HG03064 (cell line): ENCODE results near the gene C13orf42.

Experiments used
- ATAC-seq: cut with Tn5 transposase; IDR thresholded peaks from one replicate; pipeline ENCODE4 v1.9.1; 2021; ENCODE audit warnings: low read depth; ENCODE audit not compliant: unreplicated experiment

C13orf42 gene

DNA sequence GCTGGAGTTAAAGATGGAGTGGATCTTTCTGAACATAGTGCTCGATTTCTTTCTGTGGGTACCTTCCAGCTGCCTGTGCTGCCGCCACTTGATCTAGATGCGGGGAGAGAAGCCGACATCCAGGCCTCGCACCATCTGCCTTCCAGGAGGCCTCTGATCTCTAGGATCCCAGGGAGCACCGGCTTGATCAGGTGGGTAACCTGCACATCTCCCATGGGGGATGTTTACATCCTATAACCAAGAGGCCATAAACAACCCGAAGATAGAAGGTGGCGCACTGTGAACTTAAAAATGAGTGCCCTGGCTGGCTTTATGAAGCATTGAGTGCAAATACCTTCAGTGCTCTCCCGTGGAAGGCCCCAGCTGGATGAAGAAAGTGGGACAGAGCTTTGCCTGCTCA, at the start of gene C13orf42:
Gene C13orf42 (minus strand): TSS at position 101 of the 400 bp plus-strand sequence. CDS start 65 bp downstream, at position 36.
- no peak for ATAC-seq

DNA sequence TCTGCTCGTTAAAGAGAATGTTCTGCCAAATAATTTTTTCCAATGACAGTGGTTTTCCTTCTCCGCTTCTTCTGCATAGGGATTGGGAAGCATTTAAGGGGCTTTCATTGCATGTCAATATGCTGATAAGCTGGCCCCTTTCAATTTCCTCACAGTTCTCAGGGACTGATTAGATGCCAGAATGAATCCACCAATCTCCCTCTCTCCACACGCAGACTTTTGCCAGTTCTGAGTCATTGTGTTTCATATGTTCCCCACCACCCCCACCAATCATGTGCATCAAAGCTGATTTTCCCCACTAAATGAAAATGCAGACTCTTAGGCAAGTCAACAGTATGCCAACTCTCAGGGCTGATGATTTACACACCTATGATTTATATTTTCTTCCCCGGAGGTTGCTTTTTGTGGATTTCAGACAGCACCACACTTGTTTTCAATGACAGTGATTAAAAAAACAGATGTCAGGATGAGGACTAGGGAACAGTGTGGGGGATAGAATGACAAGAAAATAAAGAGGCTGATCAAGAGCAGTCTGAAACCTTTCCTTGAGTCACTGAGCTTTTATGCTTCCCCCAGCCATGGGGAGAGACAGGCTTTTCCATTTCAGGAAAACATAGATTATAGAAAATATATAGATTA, 47.9 kb upstream of the C13orf42 start:
- no peak for ATAC-seq

DNA sequence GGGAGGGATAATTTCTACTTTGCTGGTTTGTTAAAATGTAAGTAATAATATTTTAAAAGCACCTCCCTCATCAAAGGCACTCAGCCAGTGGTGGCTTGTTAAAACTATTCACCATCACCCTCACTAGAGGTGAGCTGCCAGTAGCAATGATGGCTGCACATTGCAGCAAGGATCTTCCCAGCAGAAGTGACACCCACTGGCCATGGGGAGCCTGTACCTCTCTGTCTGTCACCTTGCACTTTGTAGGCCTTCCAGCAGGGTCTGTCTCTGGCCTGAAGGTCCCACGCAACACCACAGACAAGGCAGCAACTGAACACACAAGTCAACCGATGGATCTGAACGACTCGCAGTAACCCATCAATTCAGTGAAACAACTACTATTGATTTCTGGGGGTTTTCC, 47.3 kb upstream of the C13orf42 start:
- ATAC-seq, result no peak

DNA sequence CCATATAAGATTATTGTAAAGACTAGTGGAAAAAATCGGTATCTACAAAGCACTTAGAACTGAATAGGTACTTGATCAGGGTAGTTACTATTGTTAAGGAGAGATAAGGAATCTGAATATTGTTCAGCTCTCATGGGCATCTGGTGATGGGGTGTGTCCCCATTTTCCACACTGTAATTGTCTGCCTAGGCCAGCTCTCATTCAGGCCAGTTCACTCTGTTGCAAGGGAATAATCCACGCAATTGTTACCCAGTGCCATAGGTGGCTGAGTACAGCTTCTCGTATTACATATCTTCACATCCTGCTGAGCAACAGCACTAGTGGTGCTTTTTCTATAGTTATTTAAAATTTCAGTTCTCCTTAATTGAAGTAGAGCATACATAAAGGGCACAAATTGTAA, 45.6 kb upstream of the C13orf42 start:
- no peak for ATAC-seq

DNA sequence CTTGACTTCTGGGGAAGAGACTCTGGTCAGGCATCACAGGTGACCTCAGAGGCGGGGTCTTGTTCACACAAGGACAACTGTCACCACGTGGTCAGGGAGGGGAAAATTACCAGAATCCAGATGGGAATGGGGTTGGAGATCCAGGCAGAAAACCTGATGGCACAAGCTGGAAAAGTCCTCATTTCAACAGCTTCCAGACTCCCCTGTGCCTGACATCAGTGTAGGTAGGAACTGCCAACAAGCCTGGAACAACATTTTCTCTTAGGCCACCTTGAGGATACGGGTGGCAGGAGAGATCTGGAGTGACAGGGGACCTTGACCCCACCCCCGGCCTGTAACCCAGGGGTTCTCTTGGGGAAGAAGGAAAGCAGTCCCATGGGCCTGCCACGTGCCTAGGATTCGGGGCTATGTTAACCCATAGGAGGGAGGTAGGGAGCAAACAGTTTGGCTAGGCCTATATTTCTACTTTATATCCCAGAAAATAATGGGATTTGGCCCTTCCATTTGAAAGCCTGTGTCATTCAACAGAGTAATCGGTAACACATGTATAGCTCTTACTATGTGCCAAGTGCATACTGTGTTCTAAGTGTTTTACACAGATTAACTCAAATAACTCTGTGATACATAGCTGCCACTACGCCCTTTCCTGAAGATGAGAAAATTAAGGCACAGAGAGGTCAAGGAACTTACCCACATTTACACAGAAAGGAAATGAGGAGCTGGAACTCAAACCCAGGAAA, 44.9 kb upstream of the C13orf42 start:
- ATAC-seq, result no peak

DNA sequence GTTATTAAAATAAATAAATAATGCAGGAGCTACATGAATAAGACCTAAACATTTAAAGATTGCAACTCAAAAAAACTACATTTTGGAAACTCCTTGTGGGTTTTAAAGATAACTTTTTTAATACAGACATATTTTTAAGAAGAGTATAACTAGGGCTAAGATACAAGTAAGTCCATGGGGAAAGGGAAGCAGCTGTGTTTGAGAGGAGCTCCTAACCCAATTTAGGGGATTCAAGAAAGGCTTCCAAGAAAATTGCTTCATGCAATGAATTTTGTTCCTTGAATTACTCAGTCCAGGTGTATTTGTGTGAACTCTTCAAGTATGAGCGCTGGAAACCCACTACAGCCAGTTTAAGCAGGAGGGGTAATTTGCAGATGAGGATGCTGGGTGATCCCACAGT, 44.1 kb upstream of the C13orf42 start:
- ATAC-seq, result no peak

DNA sequence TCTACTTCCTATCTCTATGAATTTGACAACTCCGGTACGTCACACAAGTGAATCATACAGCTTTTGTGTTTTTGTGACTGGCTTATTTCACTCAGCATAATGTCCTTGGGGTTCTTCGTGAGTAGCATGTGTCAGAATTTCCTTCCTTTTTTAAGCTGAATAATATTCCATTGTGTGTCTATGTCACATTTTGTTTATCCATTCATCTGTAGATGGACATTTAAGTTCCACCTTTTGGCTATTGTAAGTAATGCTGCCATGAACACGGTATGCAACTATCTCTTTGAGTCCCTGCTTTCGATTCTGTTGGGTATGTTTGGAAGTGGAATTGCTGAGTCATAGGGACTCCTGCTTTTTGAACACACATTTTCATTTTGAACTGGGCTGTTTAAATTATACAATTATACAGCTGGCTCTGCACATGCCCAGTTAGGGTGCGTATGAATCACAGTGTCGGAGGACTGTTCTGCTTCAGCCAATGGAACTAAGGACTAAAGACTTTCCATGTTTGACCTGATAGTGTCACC, 43.0 kb upstream of the C13orf42 start:
- no peak for ATAC-seq

DNA sequence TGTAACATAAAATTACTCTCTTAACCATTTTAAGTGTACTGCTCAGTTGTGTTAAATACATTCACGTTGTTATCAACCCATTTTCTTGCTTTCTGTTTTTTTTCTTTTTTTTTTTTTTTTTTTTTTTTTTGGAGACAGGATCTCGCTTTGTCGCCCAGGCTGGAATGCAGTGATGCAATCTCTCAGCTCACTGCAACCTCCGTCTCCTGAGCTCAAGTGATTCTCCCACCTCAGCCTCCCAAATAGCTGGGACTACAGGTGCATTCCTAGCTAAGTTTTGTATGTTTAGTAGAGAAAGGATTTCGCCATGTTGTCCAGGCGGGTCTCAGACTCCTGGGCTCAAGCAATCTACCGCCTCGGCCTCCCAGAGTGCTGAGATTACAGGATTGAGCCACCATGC, 42.5 kb upstream of the C13orf42 start:
- no peak for ATAC-seq

DNA sequence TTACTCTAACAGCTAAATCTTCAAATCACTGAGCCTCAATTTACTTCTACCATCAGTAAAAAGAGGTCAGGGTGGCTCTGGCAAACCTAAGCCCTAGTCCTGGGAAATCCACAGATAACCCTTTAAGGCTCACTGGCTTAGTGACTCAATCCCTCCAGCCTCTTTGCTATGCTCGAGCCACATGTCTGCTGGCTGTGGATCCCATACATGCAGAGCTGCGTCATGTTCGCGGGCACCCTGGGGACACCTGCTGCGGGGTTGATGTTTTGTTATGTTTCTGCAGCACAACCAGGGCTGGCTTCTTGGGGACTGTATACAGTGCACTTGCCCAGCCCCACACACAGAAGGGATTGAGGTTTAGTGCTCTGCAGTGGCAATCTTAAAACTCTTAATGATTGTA, 41.6 kb upstream of the C13orf42 start:
- no peak for ATAC-seq

DNA sequence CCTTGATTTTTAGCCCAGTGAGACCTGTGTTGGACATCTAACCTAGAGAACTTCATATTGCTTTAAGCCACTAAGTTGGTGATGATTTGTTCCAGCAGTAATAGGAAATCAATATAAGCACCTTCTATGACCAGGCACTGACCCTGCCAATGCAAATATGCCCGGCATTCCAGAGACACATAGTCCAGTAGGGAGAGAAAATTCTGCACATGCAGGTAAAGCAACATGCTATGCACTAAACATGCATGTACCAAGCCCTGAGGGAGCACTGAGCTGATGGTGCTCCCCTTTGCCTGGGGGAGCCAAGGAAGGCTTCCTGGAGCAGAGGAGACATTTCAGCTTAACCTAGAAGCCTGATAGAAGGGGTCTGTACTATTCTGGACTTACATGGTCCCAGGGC, 40.4 kb upstream of the C13orf42 start:
- ATAC-seq, result no peak

DNA sequence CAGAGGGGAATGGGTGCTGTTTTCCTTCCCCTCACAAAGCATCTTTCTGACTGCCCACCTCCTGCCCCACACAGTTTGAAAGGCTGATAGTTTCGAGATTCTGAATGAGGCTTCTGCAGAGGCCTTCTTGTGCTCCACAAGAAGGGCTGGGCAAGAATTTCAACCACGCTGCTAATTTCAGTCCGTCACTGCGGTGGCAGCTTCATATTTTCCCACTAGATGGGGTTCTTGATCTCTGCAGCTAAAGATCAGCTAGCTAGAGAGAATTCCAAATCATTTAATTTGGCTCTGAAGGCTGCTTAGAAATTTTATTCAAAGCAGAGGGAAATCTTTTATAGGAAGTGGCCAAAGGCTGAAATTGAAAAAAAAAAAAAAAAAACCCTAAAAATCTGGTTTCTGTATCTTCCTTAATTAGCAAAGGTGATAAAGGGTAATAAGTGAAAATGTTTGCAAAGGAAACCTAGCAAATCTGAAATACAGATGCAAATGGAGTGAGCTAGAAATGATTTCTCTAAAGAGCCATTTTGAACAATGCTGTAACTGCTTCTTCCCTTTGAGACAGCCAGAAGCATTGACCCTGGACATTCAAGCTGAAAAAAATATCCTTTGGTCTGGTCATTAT, 38.0 kb upstream of the C13orf42 start:
- no peak for ATAC-seq

DNA sequence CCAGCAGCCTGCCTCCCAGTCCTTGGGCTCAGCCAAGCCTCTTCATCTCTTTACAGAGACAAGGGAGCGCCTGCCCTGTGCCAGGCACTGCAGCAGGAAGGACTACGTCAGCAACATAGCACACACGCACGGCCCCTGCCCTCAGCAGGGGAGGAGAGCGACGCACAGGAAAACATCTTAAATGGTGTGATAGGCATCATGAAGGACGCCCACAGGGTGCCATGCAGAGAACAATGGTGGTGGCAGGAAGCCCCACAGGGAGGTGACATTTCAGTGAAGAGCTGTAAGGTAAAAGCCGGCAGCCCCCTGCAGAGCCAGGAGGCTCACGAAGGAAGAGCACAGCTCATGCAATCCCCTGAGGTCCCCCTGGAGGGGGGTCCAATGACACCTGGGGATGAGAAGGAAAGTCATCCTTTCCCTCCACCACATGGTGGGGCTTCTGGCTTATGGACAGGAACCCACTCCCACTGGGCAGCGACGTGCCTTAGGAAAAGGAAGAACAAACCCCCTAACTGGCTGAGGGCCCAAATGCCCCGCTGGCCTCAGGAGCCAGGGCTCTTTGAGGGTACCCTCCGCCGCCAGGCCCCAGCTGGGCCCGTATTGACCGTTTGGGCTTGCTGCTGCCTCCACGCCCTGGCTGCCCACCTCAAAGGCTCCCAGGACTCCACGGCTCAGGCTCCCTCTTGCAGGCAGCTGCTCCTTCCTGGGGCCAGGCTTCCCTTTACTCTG, 37.3 kb upstream of the C13orf42 start:
- no peak for ATAC-seq

DNA sequence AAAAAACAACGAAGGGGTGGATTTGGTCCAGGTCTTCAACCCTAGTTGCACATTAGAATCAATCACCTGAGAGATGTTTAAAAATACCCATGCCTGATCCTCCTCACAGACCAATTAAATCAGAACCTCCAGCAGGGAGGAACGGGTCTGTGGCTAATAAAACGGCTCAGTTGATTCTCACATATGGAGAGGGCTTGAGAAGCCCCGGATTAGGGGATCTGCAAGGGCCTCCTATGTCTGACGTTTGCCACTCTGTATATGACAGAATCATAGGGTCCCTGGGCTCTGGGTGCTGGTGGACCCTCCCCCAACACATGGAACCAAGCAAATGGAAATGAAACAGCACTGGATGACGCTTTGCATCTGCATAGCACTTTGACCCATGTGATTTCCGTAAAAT, 36.7 kb upstream of the C13orf42 start:
- no peak for ATAC-seq

DNA sequence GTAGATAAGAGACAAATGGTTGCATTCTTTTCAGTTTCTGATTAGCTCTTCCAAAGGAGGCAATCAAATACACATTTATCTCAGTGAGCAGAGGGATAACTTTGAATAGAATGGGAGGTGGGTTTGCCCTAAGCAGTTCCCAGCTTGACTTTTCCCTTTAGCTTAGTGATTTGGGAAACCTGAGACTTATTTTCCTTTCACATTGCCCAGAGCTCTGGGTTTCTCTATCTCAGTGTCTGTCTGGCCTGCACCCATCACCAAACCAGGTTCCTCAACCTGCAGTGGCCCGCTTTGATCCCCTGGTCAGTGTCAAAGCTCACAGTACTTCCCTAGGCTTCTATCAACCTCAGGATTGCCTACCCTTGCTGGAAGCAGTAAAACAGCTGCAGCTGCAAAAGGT, 35.6 kb upstream of the C13orf42 start:
- ATAC-seq, result no peak

DNA sequence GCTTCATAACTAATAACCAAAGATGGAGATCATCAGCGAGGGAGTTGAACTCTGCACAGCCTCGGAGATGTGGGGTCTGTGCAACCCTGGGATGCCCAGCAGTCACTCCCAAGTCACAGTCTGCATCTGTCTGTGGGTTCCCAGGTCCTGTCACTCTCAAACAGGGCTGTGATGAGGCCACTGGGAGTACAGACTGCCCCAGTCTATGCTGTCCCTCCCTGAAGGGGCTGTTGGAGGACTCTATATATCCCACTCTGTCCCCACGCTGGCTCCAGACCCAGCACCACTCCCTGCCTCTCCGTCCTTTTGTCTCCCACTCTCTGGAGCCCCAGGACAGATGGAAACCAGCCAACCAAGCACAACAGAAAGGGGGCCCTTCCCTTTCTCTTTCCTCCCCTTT, 26.2 kb upstream of the C13orf42 start:
- no peak for ATAC-seq

DNA sequence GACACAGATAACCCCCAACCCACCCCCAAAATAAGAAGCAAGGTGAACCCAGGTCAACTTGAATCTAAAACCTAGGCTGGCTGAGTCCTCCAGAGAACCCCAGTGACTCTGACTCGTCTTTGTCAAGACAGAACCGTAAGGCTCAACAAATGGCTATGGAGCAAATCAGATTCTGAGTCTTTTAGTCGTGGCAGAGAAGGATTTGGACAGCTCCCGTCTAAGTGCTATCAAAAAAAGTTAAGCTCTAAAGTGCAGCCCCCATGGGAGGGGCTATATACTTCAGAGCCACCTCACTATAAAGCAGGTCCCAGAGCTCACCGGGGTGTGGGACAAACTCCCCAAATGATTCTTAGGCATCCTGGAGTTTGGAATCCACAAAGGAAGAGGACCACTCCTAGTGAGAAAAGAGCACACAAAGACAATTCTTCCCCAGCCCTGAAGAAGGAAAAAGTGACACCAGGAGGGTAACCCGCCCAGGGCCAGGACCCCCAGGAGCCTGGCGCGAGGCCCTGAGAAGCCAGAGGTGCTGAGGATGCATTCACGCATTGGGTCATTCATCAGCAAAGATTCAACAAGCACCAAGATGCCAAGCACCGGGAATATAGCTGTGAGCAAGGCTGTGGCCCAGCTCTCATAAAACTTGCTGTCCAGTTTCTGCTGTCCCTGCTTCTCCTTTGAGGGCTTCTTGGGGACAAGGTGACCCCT, 25.4 kb upstream of the C13orf42 start:
- ATAC-seq, result no peak

DNA sequence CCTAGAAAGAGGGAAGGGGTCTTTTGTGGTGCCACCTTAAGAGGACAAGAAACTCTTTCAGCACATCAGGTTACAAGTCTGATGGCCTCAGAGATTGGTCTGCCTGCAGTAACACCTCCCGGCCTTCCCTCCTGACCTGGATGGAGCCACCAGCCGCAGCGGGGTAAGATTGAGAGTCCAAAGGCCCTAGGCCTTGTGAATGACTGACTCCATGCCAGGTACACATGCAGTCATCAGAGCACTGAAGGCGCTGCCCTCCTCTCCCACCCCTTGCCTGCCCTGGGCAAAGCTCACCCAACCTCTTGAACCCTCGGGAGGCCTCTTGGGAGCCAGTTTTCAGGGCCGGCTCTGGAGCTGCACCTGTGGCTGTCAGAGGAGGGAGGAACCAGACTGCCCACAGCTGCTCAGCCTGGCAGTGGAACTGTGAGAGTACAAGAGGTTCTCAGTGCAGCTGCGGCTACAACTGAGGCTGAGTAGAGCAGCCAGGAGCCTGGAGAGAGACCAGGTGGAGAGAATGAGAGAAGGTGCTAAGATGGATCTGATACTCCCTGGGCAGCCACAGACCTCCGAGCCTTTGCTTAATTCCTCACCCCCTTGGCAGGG, 23.8 kb upstream of the C13orf42 start:
- ATAC-seq, result no peak

DNA sequence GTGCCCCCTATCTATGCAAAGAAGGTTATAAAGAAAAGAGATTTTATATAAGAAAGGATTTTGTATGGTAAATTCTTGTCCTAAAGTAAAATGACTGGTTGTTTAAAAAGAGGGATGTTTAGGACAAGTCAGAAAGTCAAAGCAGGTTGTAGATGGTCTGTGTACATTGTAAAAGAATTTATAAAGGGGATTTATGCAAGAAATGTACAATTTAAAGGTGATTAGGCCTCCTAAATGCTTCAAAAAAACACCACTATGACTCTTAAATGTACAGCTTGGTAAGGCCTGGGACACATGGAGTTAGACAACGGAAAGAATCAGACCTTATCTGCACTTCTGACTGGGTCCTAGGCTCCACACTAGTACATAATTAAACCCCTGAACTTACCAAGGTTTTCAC, 19.3 kb upstream of the C13orf42 start:
- ATAC-seq, result no peak

DNA sequence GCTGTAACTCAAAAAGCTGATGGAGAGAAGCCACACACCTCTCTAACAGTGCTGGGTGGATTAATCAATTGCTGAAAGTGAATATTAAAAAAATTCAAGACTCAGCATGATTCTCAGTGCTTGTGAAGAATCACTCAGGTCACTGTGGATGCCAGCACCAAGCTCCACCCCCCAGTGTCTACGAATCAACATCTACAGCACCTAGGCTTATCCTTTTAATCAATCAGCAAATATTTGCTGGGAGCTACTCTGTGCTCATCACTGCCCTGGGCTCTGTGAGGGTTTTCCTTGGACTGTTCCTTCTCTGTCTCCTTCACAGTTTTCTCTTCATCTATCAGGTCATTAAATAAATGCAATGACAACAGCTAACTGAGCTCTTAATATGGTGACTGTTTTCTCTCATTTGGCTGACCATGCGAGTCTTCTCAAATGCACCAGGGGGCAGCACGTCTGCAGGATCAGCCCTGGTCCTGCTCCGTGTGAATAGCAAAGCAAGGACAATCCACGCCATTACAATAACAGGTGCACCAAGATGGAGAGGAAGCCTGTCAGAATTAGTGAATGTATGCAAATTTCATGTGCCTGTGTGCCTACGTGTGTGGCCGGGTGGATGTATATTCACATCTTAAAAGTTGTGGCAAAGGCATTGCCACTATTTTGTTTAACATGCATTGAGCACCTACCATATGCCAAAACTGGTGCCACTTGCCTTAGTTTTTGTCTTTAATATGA, 14.6 kb upstream of the C13orf42 start:
- ATAC-seq, result no peak
